Smooth muscle cell (in vitro differentiated cells): ENCODE measurements around the gene CDC7. TPM values are rescaled to one million over a fixed set of nuclear protein-coding genes. Genes with fewer than 3 reads are reported as not detected.

Experiments used
- DNase-seq: peaks from one replicate; lab custom pipeline; 2025; ENCODE audit not compliant: unreplicated experiment; lab: John Stamatoyannopoulos, UW
- H2AFZ ChIP-seq: fragments of 200-600 bp; sonication (generic); 2 replicates; pipeline ENCODE4 v1.6.0; 2016; ENCODE audit warnings: antibody characterized with exemption, low read depth, mild to moderate bottlenecking
- H3F3A ChIP-seq: fragments of 200-600 bp; sonication (generic); 2 replicates; pipeline ENCODE4 v1.6.0; 2017; ENCODE audit warnings: antibody characterized with exemption, low read depth
- H3K27ac ChIP-seq: fragments of 200-600 bp; sonication (generic); 2 replicates; pipeline ENCODE4 v1.5.1; 2016; ENCODE audit warnings: low read depth, mild to moderate bottlenecking
- H3K27me3 ChIP-seq: fragments of 200-600 bp; sonication (generic); 2 replicates; pipeline ENCODE4 v1.6.1; 2016; ENCODE audit warnings: low read depth, mild to moderate bottlenecking
- H3K36me3 ChIP-seq: fragments of 200-600 bp; sonication (generic); 2 replicates; pipeline ENCODE4 v1.5.1; 2016; ENCODE audit warnings: low read depth
- H3K4me1 ChIP-seq: fragments of 200-600 bp; sonication (generic); 2 replicates; pipeline ENCODE4 v1.5.1; 2016; ENCODE audit warnings: low read depth
- H3K4me2 ChIP-seq: fragments of 200-600 bp; sonication (generic); 2 replicates; pipeline ENCODE4 v1.6.0; 2016; ENCODE audit warnings: mild to moderate bottlenecking
- H3K4me3 ChIP-seq: fragments of 200-600 bp; sonication (generic); 2 replicates; pipeline ENCODE4 v1.5.1; 2016; ENCODE audit warnings: mild to moderate bottlenecking
- H3K79me2 ChIP-seq: fragments of 200-600 bp; sonication (generic); 2 replicates; pipeline ENCODE4 v1.6.0; 2016; ENCODE audit warnings: low read depth, mild to moderate bottlenecking
- H3K9ac ChIP-seq: fragments of 200-600 bp; sonication (generic); 2 replicates; pipeline ENCODE4 v1.6.0; 2016; ENCODE audit warnings: low read depth
- H3K9me3 ChIP-seq: fragments of 200-600 bp; sonication (generic); replicated peaks from 2 replicates; pipeline ENCODE4 v1.5.1; 2016; ENCODE audit warnings: low read depth
- H4K20me1 ChIP-seq: fragments of 200-600 bp; sonication (generic); 2 replicates; pipeline ENCODE4 v1.6.0; 2016; ENCODE audit warnings: low read depth
- WGBS: methylation state at CpG from one replicate; pipeline ENCODE4 v1.1.7; 2016; ENCODE audit warnings: low lambda C conversion rate; 5-methylcytosine and 5-hydroxymethylcytosine counted together
- polyA plus RNA-seq: library from polyadenylated mRNA; unstranded; fragments of >200 nt; fragmentation: Nextera tagmentation; extraction: Ambion mirVana; gene quantifications from 2 replicates; pipeline ENCODE4 v1.2.1, GENCODE V29; 2016
- total RNA-seq: library from RNA; depleted of rRNA; stranded (reverse); fragments of >200 nt; gene quantifications from 2 replicates; pipeline ENCODE4 v1.2.3, GENCODE V29; 2014
- TF ChIP-seq, protein P1 (sequence below): fragments of 200-600 bp; sonication (generic); IDR thresholded peaks from 2 replicates; pipeline ENCODE4 v1.5.1; 2017; ENCODE audit warnings: borderline replicate concordance, mild to moderate bottlenecking, antibody characterized with exemption; ENCODE audit not compliant: insufficient read depth, poor library complexity, severe bottlenecking

Gene CDC7
- total and polyA plus RNA-seq, 2 experiments from 2014 or later, result 10.1 to 11.2 TPM

DNA sequence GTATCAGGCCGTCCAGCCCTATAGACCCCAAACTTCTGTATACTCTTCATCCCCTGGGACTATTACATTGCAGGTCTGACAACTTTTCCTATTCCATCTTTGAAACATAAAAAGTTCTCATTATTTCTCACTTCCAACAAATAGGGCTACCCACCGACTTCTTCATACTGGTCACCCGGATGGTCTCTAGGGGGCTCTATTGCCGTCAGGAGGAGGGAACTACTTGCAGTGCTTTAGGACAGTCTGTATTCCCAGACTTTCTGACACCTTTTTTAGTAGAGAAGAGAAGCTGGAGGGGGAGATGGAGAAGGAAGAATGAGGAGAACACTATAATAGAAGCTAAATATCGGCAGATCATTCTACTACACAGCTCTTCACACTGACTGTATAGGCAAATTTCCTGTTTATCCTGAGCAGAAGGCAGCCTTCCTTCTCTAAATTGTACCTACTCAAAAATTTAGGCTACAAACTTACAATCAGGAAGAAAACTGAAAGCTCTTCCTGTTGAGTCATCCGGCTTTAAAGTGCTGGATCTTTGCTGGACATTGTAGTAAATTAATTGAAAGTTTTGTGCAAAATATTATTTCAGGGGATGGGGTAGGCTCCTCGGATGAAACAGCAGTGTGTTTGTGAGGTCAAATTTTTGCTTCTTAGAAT is 54.6 kb downstream of the CDC7 start:
- WGBS, result 68% methylated on average over 7 of the region's 7 CpGs
- H3K9ac ChIP-seq, result no peak overlapping the region
- no peaks in the 10 kb centered on the region for H3K36me3 ChIP-seq
- no peaks in the 10 kb centered on the region for H4K20me1 ChIP-seq
- peak overlapping the region; percentile 6 for H3K4me2 ChIP-seq
- H2AFZ ChIP-seq, result no peak overlapping the region
- H3K9me3 ChIP-seq, result no peaks in the 10 kb centered on the region
- H3K27me3 ChIP-seq, result no peaks in the 10 kb centered on the region
- H3K4me1 ChIP-seq, result peaks cover 17% of the 10 kb centered on the region
- no peak for DNase-seq
- TF ChIP-seq, protein P1, sequence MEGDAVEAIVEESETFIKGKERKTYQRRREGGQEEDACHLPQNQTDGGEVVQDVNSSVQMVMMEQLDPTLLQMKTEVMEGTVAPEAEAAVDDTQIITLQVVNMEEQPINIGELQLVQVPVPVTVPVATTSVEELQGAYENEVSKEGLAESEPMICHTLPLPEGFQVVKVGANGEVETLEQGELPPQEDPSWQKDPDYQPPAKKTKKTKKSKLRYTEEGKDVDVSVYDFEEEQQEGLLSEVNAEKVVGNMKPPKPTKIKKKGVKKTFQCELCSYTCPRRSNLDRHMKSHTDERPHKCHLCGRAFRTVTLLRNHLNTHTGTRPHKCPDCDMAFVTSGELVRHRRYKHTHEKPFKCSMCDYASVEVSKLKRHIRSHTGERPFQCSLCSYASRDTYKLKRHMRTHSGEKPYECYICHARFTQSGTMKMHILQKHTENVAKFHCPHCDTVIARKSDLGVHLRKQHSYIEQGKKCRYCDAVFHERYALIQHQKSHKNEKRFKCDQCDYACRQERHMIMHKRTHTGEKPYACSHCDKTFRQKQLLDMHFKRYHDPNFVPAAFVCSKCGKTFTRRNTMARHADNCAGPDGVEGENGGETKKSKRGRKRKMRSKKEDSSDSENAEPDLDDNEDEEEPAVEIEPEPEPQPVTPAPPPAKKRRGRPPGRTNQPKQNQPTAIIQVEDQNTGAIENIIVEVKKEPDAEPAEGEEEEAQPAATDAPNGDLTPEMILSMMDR, result no peak
- peaks cover 27% of the 10 kb centered on the region for H3F3A ChIP-seq
- no peaks in the 10 kb centered on the region for H3K79me2 ChIP-seq
- no peak overlapping the region for H3K4me3 ChIP-seq
- peak overlapping the region; percentile 55 for H3K27ac ChIP-seq

DNA sequence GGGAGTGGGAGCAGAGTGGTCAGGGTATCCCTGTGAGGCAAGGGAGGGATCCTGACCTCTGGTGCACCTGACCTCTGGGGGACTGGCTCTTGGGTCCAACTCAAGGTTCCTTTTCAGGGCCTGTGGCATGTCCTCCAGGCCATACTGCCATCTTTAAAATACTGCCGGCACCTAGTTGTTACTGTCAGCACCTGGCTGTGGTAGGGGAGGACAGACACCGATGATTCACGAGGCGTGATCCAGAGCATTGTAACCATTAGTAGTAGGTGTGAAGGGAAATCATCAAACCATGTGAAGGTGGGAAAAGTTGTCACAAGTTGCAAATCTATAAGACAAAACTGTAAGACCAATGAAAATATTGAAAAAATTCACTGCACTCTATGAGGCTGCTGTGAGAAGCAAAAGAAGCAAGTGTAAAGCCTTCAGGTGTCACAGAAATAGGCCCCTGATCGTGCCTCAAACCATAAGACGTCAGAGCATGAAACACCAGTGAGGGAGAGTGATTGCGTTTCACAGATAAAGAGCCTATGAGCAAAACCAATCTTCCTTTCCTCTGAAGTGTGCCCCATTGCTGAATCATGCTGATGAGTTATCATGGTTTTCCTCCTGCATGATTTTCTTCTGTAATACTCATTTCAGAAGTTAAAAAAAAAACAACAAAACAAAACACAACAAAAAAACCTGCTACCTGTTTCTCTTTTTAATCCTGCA is 55.3 kb downstream of the CDC7 start:
- Histone ChIP-seq H3K4me1 (peaks cover 17% of the 10 kb centered on the region), H3K9me3 (no peaks in the 10 kb centered on the region), H3K9ac (peak overlapping the region; percentile 6), H3K36me3 (no peaks in the 10 kb centered on the region), H3K27me3 (no peaks in the 10 kb centered on the region), H3K4me3 (no peak overlapping the region), H2AFZ (no peak overlapping the region), H4K20me1 (no peaks in the 10 kb centered on the region), H3K79me2 (no peaks in the 10 kb centered on the region), H3K27ac (peak overlapping the region; percentile 55), H3K4me2 (peak overlapping the region; percentile 6), H3F3A (peaks cover 27% of the 10 kb centered on the region)
- TF ChIP-seq, protein P1, result no peak
- 54% methylated on average over 7 of the region's 7 CpGs for WGBS
- no peak for DNase-seq

- H2AFZ ChIP-seq, result no peak overlapping the region
- no peak overlapping the region for H3K9ac ChIP-seq
- H3K27ac ChIP-seq, result peak overlapping the region; percentile 55
- no peaks in the 10 kb centered on the region for H3K36me3 ChIP-seq
- TF ChIP-seq, protein P1, result no peak
- H3K27me3 ChIP-seq, result no peaks in the 10 kb centered on the region
- no peaks in the 10 kb centered on the region for H3K9me3 ChIP-seq
- no peak overlapping the region for H3K4me3 ChIP-seq
- H3K4me2 ChIP-seq, result peak overlapping the region; percentile 6
- H4K20me1 ChIP-seq, result no peaks in the 10 kb centered on the region
- H3K79me2 ChIP-seq, result no peaks in the 10 kb centered on the region
- peaks cover 17% of the 10 kb centered on the region for H3K4me1 ChIP-seq
- H3F3A ChIP-seq, result peaks cover 27% of the 10 kb centered on the region
- 93% methylated on average over 2 of the region's 2 CpGs for WGBS
- DNase-seq, result no peak
Observed at GRCh38 chr1:91556556-91556955, 55.9 kb downstream of the CDC7 start.
